ACC112 (cell line): ENCODE measurements around the gene EFTUD2.
"Not testable (repeated sequence)": the region's sequence is repeated elsewhere in the genome, so short reads cannot be mapped to it uniquely, and the experiment has no call there.

Source experiments
- H2AFZ ChIP-seq: fragments of 200-600 bp; sonication (generic); one replicate; pipeline ENCODE4 v1.6.0; 2017; ENCODE audit warnings: antibody characterized with exemption, low read length; ENCODE audit not compliant: unreplicated experiment
- H3K27ac ChIP-seq: fragments of 200-600 bp; sonication (generic); 2 replicates; pipeline ENCODE4 v1.5.1; 2014; ENCODE audit warnings: low read depth, mild to moderate bottlenecking, antibody characterized with exemption, low read length, moderate library complexity
- H3K27me3 ChIP-seq: fragments of 200-600 bp; sonication (generic); 2 replicates; pipeline ENCODE4 v1.6.1; 2014; ENCODE audit warnings: mild to moderate bottlenecking, antibody characterized with exemption, low read length, moderate library complexity, mixed read lengths; ENCODE audit not compliant: insufficient read depth
- H3K36me3 ChIP-seq: fragments of 200-600 bp; sonication (generic); 2 replicates; pipeline ENCODE4 v1.6.1; 2016; ENCODE audit warnings: mild to moderate bottlenecking, antibody characterized with exemption, low read length, moderate library complexity, mixed read lengths; ENCODE audit not compliant: insufficient read depth
- H3K4me1 ChIP-seq: fragments of 200-600 bp; sonication (generic); one replicate; pipeline ENCODE4 v1.6.1; 2016; ENCODE audit warnings: low read length, mixed read lengths; ENCODE audit not compliant: insufficient read depth, unreplicated experiment, control insufficient read depth
- H3K4me3 ChIP-seq: fragments of 200-600 bp; sonication (generic); 2 replicates; pipeline ENCODE4 v1.5.1; 2014; ENCODE audit warnings: mild to moderate bottlenecking, low read depth, low read length
- H3K79me2 ChIP-seq: fragments of 200-600 bp; sonication (generic); one replicate; pipeline ENCODE4 v1.6.0; 2016; ENCODE audit warnings: low read length; ENCODE audit not compliant: control insufficient read depth, unreplicated experiment, insufficient read depth

EFTUD2 gene

DNA sequence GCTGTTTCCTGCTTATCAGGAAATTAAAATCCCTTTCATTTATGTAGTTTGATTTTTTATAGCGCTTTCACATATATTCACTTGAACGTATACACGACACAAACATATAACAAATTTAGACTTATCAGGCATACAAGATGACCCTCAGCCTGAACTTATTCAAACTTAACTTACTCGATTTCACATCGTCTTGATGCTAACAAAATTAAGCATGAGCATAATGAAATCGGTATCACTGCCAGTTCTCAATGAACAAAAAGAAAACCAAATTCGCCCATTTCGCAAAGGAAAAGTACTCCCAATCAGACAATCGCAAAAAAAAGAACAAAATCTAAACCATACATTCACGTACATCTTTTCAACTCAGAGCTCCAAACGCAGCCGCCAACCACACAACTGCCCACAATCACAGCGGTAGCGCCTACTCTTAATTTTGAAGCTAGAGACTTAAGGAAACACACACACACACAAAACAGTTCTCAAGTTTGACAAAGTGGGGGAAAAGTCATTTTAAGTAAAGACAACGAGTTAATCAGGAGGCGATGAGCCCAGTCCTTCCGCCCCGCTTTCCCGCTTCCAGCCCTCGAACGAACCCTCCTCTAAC lies 70.2 kb downstream of the EFTUD2 start:
- Histone ChIP-seq H3K27ac (peak overlapping the region; percentile 74), H3K36me3 (no peaks in the 10 kb centered on the region), H3K4me3 (peak overlapping the region; percentile 100), H3K79me2 (peaks cover 55% of the 10 kb centered on the region), H2AFZ (peak overlapping the region; percentile 74), H3K27me3 (no peaks in the 10 kb centered on the region), H3K4me1 (peaks cover 12% of the 10 kb centered on the region)

DNA sequence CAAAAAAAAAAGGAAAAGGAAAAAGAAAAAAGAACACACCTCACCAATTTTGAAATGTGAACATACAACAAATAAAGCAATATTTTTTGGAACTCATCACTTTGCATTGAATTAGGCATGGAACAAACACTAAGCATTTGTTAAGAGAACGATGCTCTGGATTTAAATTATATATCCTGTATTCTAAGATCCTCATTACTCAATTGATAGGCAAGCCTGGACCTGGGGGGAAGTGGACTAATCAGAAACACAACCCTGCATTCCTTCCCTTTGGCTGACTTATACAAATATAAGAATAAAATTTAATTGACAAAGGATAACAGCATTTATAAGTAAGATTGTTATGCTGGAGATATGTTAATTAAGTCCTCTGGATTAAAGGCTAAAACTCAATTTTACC lies 71.4 kb downstream of the EFTUD2 start:
- H3K36me3 ChIP-seq = no peaks in the 10 kb centered on the region
- H3K27ac ChIP-seq = no peak overlapping the region
- H3K27me3 ChIP-seq = no peaks in the 10 kb centered on the region
- no peak overlapping the region for H2AFZ ChIP-seq
- peaks cover 63% of the 10 kb centered on the region for H3K79me2 ChIP-seq
- peak overlapping the region; percentile 100 for H3K4me3 ChIP-seq
- peaks cover 14% of the 10 kb centered on the region for H3K4me1 ChIP-seq

DNA sequence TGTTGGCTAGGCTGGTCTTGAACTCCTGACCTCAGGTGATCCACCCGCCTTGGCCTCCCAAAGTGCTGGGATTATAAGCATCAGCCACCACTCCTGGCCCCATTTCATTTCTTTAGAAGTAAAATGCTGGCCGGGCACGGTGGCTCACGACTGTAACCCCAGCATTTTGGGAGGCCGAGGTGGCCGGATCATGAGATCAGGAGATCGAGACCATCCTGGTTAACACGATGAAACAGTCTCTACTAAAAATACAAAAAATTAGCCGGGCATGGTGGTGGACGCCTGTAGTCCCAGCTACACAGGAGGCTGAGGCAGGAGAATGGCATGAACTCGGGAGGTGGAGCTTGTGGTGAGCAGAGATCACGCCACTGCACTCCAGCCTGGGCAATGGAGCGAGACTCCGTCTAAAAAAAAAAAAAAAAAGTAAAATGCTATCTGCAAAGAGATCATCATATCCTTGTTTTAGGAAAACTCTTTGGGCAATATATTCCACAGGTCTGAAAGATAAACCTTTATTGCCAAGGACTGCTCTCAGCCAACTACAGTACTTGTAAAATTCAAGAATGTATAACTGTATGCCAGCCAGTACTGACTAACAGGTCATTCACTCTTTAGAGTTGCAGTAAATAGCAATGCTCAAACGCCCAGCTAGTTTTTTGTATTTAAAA lies 73.0 kb downstream of the EFTUD2 start:
- Histone ChIP-seq H3K27me3 (no peaks in the 10 kb centered on the region), H3K79me2 (peaks cover 68% of the 10 kb centered on the region), H3K4me3 (no peak overlapping the region), H3K36me3 (no peaks in the 10 kb centered on the region), H3K4me1 (peaks cover 18% of the 10 kb centered on the region), H3K27ac (no peak overlapping the region), H2AFZ (no peak overlapping the region)

DNA sequence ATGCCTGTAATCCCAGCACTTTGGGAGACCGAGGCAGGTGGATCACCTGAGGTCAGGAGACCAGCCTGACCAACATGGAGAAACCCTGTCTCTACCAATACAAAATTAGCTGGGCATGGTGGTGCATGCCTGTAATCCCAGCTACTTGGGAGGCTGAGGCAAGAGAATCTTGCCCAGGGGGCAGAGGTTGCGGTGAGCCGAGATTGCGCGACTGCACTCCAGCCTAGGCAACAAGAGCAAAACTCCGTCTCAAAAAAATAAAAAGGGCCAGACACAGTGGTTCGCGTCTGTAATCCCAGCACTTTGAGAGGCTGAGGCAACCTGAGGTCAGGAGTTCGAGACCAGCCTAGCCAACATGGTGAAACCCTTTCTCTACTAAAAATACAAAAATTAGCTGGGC lies 74.0 kb downstream of the EFTUD2 start:
- H3K4me1 ChIP-seq = peaks cover 18% of the 10 kb centered on the region
- H3K36me3 ChIP-seq, H3K4me3 ChIP-seq, H3K27ac ChIP-seq, H3K27me3 ChIP-seq, H2AFZ ChIP-seq: not testable (repeated sequence)
- peaks cover 73% of the 10 kb centered on the region for H3K79me2 ChIP-seq

DNA sequence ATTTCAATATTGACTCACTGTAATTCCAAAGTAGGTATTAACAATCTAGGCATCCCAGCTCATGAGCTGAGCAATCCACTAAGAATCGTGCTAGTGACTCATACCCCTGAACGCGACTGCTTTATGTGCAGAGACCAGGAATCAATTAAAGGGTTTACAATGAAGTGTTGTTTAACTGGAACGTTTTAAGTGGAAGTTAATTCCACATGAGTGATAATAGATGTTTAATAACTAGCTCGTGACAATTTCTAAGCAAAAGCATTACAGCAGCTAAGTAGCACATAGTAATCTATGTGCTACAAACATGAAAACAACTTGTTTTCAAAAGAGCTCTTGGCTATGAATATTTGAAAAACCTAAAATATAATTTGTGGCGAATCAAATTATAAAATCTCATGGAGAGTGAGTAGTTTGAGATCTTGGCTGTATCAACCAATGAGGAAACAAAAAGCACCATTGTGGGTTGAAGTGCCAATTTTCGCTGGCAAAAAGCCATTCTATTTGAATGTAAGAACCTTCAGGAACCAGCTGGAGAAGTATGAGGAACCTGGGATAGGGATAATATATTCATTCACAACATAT lies 78.5 kb downstream of the EFTUD2 start:
- Histone ChIP-seq H3K36me3 (no peaks in the 10 kb centered on the region), H3K27ac (peak overlapping the region; percentile 81), H3K79me2 (peaks cover 70% of the 10 kb centered on the region), H3K27me3 (no peaks in the 10 kb centered on the region), H3K4me1 (peaks cover 21% of the 10 kb centered on the region), H2AFZ (no peak overlapping the region), H3K4me3 (peak overlapping the region; percentile 34)

DNA sequence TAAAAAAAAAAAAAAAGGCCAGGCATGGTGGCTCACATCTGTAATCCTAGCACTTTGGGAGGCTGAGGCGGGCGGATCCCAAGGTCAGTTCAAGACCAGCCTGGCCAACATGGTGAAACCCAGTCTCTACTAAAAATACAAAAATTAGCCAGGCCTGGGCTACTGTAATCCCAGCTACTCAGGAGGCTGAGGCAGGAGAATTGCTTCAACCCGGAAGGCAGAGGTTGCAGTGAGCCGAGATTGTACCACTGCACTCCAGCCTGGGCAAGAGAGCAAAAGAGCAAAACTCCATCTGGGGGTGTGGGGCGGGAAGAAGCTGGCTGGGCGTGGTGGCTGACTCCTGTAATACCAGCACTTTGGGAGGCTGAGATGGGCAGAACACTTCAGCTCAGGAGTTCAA lies 80.7 kb downstream of the EFTUD2 start:
- not testable (repeated sequence) for H2AFZ ChIP-seq, H3K27ac ChIP-seq, H3K4me3 ChIP-seq, H3K27me3 ChIP-seq, H3K36me3 ChIP-seq
- Histone ChIP-seq H3K79me2 (peaks cover 62% of the 10 kb centered on the region), H3K4me1 (peaks cover 32% of the 10 kb centered on the region)

DNA sequence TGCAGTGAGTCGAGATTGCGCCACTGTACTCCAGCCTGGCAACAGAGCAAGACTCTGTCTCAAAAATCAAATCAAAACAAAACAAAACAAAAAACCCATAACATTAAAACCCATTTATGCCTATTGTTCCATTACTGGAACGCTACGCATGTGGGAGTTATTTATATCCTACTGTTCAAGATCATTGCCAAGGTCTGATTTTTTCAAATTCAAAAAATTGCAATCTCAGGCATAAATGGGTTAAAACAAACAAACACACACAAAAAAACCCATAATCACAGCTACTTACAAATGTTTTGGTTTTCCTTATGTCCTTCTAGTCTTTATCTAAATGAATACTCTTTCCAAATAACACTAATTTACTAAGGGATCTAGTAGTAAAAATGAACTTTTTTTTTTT lies 87.0 kb downstream of the EFTUD2 start:
- no peak overlapping the region for H2AFZ ChIP-seq
- H3K4me3 ChIP-seq = no peak overlapping the region
- peak overlapping the region; percentile 7; the same call in 1 of the 2 replicates for H3K27ac ChIP-seq
- H3K27me3 ChIP-seq = no peaks in the 10 kb centered on the region
- H3K79me2 ChIP-seq = peaks cover 58% of the 10 kb centered on the region
- no peaks in the 10 kb centered on the region for H3K36me3 ChIP-seq
- H3K4me1 ChIP-seq = peaks cover 12% of the 10 kb centered on the region

DNA sequence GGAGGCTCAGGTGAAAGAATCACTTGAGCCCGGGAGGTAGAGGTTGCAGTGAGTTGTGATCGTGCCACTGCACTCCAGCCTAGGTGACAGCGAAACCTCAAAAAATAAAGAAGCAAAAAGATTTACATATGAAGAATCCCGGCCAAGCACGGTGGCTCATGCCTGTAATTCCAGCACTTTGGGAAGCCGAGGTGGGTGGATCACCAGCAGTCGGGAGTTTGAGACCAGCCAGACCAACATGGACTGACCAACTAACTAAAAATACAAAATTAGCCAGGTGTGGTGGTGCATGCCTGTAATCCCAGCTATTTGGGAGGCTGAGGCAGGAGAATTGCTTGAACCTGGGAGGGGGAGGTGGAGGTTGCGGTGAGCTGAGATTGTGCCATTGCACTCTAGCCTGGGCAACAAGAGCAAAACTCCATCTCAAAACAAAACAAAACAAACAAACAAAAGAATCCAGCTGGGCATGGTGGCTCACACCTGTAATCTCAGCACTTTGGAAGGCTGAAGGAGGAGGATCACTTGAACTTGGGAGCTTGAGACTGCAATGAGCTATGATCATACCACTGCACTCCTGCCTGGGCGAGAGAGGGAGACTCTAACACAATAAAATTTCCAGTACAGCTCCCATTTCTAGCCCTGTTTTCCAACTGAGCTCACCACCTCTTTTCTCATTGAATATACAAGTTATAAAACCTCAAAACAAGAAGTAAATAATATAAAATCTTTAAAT lies 90.4 kb downstream of the EFTUD2 start:
- not testable (repeated sequence) for H2AFZ ChIP-seq, H3K4me3 ChIP-seq, H3K27me3 ChIP-seq, H3K27ac ChIP-seq, H3K4me1 ChIP-seq
- Histone ChIP-seq H3K36me3 (peaks cover 17% of the 10 kb centered on the region; the same call in 1 of the 2 replicates), H3K79me2 (peaks cover 51% of the 10 kb centered on the region)

DNA sequence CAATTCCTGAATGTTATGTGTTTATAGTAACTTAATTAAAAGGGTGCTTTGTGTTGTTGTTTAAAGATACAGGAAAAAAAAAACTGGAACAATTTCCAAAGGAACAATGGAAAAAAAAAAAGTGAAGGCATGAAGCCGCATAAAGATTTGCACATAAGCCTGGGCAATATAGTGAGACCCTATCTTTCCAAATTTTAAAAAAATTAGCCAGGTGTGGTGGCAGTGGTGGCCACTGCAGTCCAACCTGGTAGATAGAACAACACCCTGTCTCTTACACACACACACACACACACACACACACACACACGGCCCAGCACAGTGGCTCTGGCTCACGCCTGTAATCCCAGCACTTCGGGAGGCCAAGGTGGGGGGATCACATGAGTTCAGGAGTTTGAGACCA lies 91.1 kb downstream of the EFTUD2 start:
- Histone ChIP-seq H3K4me3 (no peak overlapping the region), H3K27me3 (no peaks in the 10 kb centered on the region), H3K4me1 (no peaks in the 10 kb centered on the region), H3K79me2 (peaks cover 49% of the 10 kb centered on the region), H3K27ac (no peak overlapping the region), H2AFZ (no peak overlapping the region), H3K36me3 (peaks cover 23% of the 10 kb centered on the region)

DNA sequence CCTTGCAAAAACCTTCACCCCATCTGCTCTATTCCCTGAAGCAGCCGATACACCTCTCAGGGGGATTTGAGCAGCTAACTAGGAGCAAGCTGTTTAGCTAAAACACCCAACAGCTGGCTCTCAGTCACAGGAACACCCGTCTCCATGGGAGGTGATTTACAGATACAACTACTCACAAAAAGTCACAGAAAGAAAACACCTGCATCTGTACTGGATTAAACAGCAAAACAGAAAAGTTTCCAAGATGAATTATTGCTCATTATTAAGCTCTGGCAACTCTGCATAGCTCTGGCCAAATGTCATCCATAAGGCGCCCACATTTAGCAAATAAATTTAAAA lies 91.5 kb downstream of the EFTUD2 start:
- Histone ChIP-seq H3K27me3 (no peaks in the 10 kb centered on the region), H3K4me3 (no peak overlapping the region), H3K27ac (no peak overlapping the region), H2AFZ (no peak overlapping the region), H3K79me2 (peaks cover 46% of the 10 kb centered on the region), H3K36me3 (peaks cover 24% of the 10 kb centered on the region), H3K4me1 (no peaks in the 10 kb centered on the region)
